Caco-2 (cell line): ENCODE data around the gene GCC2. TPM values are rescaled to one million over a fixed set of nuclear protein-coding genes. Genes with fewer than 3 reads are reported as not detected.

Experiments used
- BruUV-seq: library from RNA; stranded (reverse); fragments of 400-500 nt; replicated peaks from 2 replicates; lab custom pipeline; 2021; lab: Mats Ljungman, UMichigan
- CTCF ChIA-PET: fragments of 300-600 bp; sonication (Branson Sonifier 250); formaldehyde crosslinking; loops from one replicate; lab custom pipeline; 2022; ENCODE audit warnings: antibody characterized with exemption; lab: Charles Lee
- POLR2A ChIA-PET: fragments of 300-600 bp; sonication (Branson Sonifier 250); formaldehyde crosslinking; loops from one replicate; lab custom pipeline; 2022; ENCODE audit warnings: antibody characterized with exemption; lab: Charles Lee
- DNase-seq, 2 experiments: peaks; one replicate each; pipeline versions ENCODE4 v3.0.0 to v3.0.0-alpha.2; 2020 to 2022
- H3K27me3 ChIP-seq: replicated peaks from 2 replicates; pipeline ENCODE4 v1.6.0; 2011; ENCODE audit warnings: low read length; ENCODE audit not compliant: control insufficient read depth, insufficient read depth
- H3K36me3 ChIP-seq: 2 replicates; pipeline ENCODE4 v1.5.1; 2011; ENCODE audit warnings: low read length; ENCODE audit not compliant: control insufficient read depth, insufficient read depth
- H3K4me1 ChIP-seq: fragments of 250-450 bp; sonication (Bioruptor Pico); 2 replicates; pipeline ENCODE4 v1.5.1; 2020; ENCODE audit warnings: mild to moderate bottlenecking
- H3K4me3 ChIP-seq: 2 replicates; pipeline ENCODE4 v1.5.1; 2011; ENCODE audit warnings: low read depth, mild to moderate bottlenecking, control low read depth, low read length
- H3K9me3 ChIP-seq: fragments of 250-450 bp; sonication (Bioruptor Pico); 2 replicates; pipeline ENCODE4 v1.5.1; 2020; ENCODE audit warnings: mild to moderate bottlenecking, moderate library complexity
- H3K27ac Mint-ChIP-seq: one replicate; pipeline ENCODE4 v1.8.0; 2022; ENCODE audit warnings: mixed read lengths; ENCODE audit not compliant: unreplicated experiment
- H3K27me3 Mint-ChIP-seq: one replicate; pipeline ENCODE4 v1.8.0; 2022; ENCODE audit warnings: mixed read lengths; ENCODE audit not compliant: insufficient read depth, unreplicated experiment
- H3K36me3 Mint-ChIP-seq: one replicate; pipeline ENCODE4 v1.8.0; 2022; ENCODE audit warnings: mild to moderate bottlenecking, mixed read lengths; ENCODE audit not compliant: insufficient read depth, unreplicated experiment
- H3K4me1 Mint-ChIP-seq: one replicate; pipeline ENCODE4 v1.8.0; 2022; ENCODE audit warnings: low read depth, mixed read lengths; ENCODE audit not compliant: unreplicated experiment
- H3K4me3 Mint-ChIP-seq: one replicate; pipeline ENCODE4 v1.8.0; 2022; ENCODE audit warnings: mild to moderate bottlenecking, moderate library complexity, mixed read lengths; ENCODE audit not compliant: unreplicated experiment
- H3K9me3 Mint-ChIP-seq: one replicate; pipeline ENCODE4 v1.8.0; 2022; ENCODE audit warnings: mixed read lengths; ENCODE audit not compliant: unreplicated experiment
- intact Hi-C: fragments of 100-400 bp; cut with micrococcal nuclease; formaldehyde crosslinking; loops from one replicate; pipeline ENCODE4 v1.10.0; 2022; ENCODE audit not compliant: unreplicated experiment
- total RNA-seq: library from RNA; stranded (reverse); gene quantifications from 2 replicates; pipeline ENCODE4 v1.2.3, GENCODE V29; 2022
- TF ChIP-seq, protein P1 (sequence below), 2 experiments: fragments of 200-600 bp in 1 of 2; IDR thresholded peaks; 1 replicate in 1 of 2; 2 replicates in 1 of 2; pipeline versions ENCODE4 v1.5.1 to v1.8.0; 2011 to 2022; ENCODE audit warnings: antibody characterized with exemption in 1 of 2, control low read depth in 1 of 2, inconsistent platforms in 1 of 2, low read depth in 1 of 2, low read length in 1 of 2, mild to moderate bottlenecking in 1 of 2, moderate library complexity in 1 of 2; ENCODE audit not compliant: insufficient read depth in 1 of 2, severe bottlenecking in 1 of 2, unreplicated experiment in 1 of 2

Gene GCC2
- total RNA-seq, 1 experiment from 2014 or later, result 46.2 TPM

DNA sequence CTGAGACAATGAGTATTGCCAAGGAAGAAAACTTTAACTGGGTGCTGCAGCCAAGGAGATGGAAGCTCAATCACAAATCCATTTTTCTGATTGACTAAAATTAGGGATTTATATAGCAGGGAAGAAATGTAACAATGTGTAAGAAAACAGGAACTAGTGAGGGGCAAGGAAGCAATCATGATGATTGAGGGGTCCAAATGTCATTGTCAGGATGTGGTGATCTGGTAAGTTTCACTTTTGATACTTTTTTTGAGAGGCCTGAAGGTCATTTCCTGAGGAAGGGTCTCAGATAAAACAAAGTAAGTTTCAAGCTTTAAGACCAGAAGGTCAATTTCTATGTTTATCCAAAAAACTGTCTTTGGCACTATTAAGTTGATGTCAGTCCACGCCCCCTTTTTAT is 12.0 kb upstream of the GCC2 start:
- Histone ChIP-seq H3K9me3 (0 out of 2 replicates have a peak, but pooled peaks cover 2% of the 10 kb centered on the region), H3K27me3 (no peaks in the 10 kb centered on the region), H3K36me3 (no peaks in the 10 kb centered on the region), H3K4me1 (no peaks in the 10 kb centered on the region), H3K4me3 (no peak overlapping the region)
- no TSS peak for BruUV-seq
- ChIA-PET CTCF (no interaction called here), POLR2A (no interaction called here)
- TF ChIP-seq, protein P1, sequence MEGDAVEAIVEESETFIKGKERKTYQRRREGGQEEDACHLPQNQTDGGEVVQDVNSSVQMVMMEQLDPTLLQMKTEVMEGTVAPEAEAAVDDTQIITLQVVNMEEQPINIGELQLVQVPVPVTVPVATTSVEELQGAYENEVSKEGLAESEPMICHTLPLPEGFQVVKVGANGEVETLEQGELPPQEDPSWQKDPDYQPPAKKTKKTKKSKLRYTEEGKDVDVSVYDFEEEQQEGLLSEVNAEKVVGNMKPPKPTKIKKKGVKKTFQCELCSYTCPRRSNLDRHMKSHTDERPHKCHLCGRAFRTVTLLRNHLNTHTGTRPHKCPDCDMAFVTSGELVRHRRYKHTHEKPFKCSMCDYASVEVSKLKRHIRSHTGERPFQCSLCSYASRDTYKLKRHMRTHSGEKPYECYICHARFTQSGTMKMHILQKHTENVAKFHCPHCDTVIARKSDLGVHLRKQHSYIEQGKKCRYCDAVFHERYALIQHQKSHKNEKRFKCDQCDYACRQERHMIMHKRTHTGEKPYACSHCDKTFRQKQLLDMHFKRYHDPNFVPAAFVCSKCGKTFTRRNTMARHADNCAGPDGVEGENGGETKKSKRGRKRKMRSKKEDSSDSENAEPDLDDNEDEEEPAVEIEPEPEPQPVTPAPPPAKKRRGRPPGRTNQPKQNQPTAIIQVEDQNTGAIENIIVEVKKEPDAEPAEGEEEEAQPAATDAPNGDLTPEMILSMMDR (IDR thresholded peaks at IDR 0.05; ENCODE audit: insufficient read depth in 1 of 2, low read depth in 1 of 2, low read length in 1 of 2, severe bottlenecking in 1 of 2, unreplicated experiment in 1 of 2), result no peak
- Mint-ChIP-seq H3K27ac (no peak overlapping the region), H3K4me1 (no peaks in the 10 kb centered on the region), H3K9me3 (no peaks in the 10 kb centered on the region), H3K36me3 (no peaks in the 10 kb centered on the region), H3K27me3 (no peaks in the 10 kb centered on the region), H3K4me3 (no peak overlapping the region)
- no peak for DNase-seq
- intact Hi-C loops, result no loop called here

DNA sequence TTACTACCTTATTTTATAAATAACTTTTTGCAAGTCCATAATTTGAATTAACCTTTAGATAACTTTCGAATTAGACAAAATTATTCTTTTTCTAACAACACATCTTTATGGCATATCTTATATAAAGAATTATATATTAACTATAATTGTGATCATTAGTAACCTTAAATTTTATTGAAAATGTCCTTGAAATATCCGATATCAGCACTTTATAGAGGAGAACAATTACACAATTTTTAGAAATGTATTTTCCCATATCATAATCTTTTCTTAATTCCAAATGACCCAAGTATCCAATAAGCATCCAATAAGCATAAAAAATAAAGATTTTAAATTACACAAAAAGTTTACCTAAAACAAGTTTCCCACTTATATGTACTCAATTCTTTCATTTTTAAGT is 7.3 kb upstream of the GCC2 start:
- H3K4me3 Mint-ChIP-seq, result no peak overlapping the region
- no peaks in the 10 kb centered on the region for H3K9me3 Mint-ChIP-seq
- H3K27me3 Mint-ChIP-seq, result no peaks in the 10 kb centered on the region
- no peaks in the 10 kb centered on the region for H3K9me3 ChIP-seq
- H3K27ac Mint-ChIP-seq, result no peak overlapping the region
- no peaks in the 10 kb centered on the region for H3K36me3 ChIP-seq
- no peaks in the 10 kb centered on the region for H3K4me1 Mint-ChIP-seq
- CTCF ChIA-PET, result no interaction called here
- DNase-seq, result no peak
- no peaks in the 10 kb centered on the region for H3K36me3 Mint-ChIP-seq
- BruUV-seq, result no TSS peak
- intact Hi-C loops, result no loop called here
- no peak overlapping the region for H3K4me3 ChIP-seq
- POLR2A ChIA-PET, result no interaction called here
- no peaks in the 10 kb centered on the region for H3K4me1 ChIP-seq
- TF ChIP-seq, protein P1 (IDR thresholded peaks at IDR 0.05; ENCODE audit: insufficient read depth in 1 of 2, low read depth in 1 of 2, low read length in 1 of 2, severe bottlenecking in 1 of 2, unreplicated experiment in 1 of 2), result no peak
- no peaks in the 10 kb centered on the region for H3K27me3 ChIP-seq

DNA sequence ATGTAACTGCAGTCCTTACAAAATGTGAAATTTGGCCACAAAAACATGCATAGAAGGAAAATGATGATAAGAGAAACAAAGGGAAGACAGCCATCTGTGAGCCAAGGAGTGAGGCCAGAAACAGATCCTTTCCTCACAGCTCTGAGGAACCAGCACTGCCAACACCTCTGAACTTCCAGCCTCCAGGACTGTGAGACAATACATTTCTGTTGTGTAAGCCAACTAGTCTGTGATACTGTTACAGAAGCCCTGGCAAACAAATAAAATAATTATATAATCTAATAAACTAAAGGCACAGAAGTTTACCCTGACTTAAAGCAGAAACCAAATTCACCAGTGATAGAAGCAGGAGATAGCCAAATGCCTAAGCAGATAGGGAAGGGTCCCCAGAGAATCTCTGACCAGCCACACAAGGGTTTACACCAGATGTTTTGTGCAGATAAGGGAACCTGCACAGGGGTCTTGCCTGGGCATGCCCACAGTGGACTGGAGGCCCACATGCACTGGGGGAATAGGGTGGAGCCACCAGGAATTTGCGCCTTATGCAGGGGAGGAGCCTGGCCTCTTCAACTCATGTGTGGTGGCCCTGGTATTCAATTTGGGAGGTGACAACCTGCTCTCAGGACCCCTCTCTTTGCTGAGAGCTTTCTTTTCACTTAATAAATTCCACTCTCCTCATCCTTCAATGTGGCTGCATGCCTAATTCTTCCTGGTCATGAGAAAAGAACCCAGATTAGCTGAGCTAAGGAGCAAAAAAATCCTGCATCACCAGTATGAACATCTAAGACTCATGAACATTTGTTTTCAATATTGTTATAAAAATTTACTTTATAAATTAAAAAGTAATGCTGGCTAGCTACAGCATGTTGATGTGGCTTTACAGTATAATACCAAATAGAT is 3.8 kb upstream of the GCC2 start:
- no peak overlapping the region for H3K4me3 Mint-ChIP-seq
- H3K27me3 Mint-ChIP-seq, result no peaks in the 10 kb centered on the region
- Histone ChIP-seq H3K9me3 (no peaks in the 10 kb centered on the region), H3K4me1 (peaks cover 4% of the 10 kb centered on the region; the same call in 1 of the 2 replicates), H3K27me3 (no peaks in the 10 kb centered on the region), H3K4me3 (no peak overlapping the region), H3K36me3 (no peaks in the 10 kb centered on the region)
- H3K27ac Mint-ChIP-seq, result no peak overlapping the region
- intact Hi-C loops, result loop anchor here (5.0 kb wide), 1 partner anchor 68 kb away; the partner anchor contains the start of gene SULT1C4
- peaks cover 18% of the 10 kb centered on the region for H3K36me3 Mint-ChIP-seq
- H3K9me3 Mint-ChIP-seq, result no peaks in the 10 kb centered on the region
- no TSS peak for BruUV-seq
- ChIA-PET CTCF (no interaction called here), POLR2A (no interaction called here)
- no peaks in the 10 kb centered on the region for H3K4me1 Mint-ChIP-seq
- TF ChIP-seq, protein P1 (IDR thresholded peaks at IDR 0.05; ENCODE audit: insufficient read depth in 1 of 2, low read depth in 1 of 2, low read length in 1 of 2, severe bottlenecking in 1 of 2, unreplicated experiment in 1 of 2), result no peak
- DNase-seq, result no peak
